Transverse colon (tissue), 4 donors: ENCODE data around the gene ZNF865.

Source experiments
- CTCF ChIP-seq, 5 experiments: fragments of 200-600 bp in 3 of 5; fragments of 450-650 bp in 2 of 5; sonication (generic) in 3 of 5; IDR thresholded peaks; 1 replicate in 2 of 5; 2 replicates in 3 of 5; pipeline ENCODE4 v1.5.1; 2016 to 2017; ENCODE audit warnings: antibody characterized with exemption in 5 of 5, inconsistent platforms in 3 of 5, mild to moderate bottlenecking in 2 of 5, moderate library complexity in 1 of 5
- EP300 ChIP-seq: sonication (generic); formaldehyde crosslinking; IDR thresholded peaks from one replicate; pipeline ENCODE4 v1.6.1; 2017; ENCODE audit warnings: antibody characterized with exemption, low read depth
- POLR2A ChIP-seq: fragments of 450-650 bp; IDR thresholded peaks from one replicate; pipeline ENCODE4 v1.6.1; 2016; ENCODE audit warnings: antibody characterized with exemption, mild to moderate bottlenecking, moderate library complexity
- POLR2AphosphoS5 ChIP-seq, 3 donors: sonication (generic); formaldehyde crosslinking; IDR thresholded peaks; one replicate each; pipeline ENCODE4 v1.6.1; 2016; ENCODE audit warnings: antibody characterized with exemption in 3 of 3

GRCh38 chr19:55626350-55626749 is 20.9 kb downstream of the ZNF865 start:
- TF ChIP-seq CTCF (IDR thresholded peaks at IDR 0.05) (no peak), POLR2AphosphoS5 (IDR thresholded peaks at IDR 0.05) (no peak), POLR2A (no peak), EP300 (no peak)
